Endodermal cell (in vitro differentiated cells): Measurements from ENCODE around the gene RIMS4. TPM values are rescaled to one million over a fixed set of nuclear protein-coding genes. Genes with fewer than 3 reads are reported as not detected.

Experiments
- DNase-seq: peaks from one replicate; pipeline ENCODE4 v3.0.0-alpha.2; 2017
- H3K27ac ChIP-seq: 2 replicates; pipeline ENCODE4 v1.5.1; 2013; ENCODE audit warnings: mild to moderate bottlenecking, low read depth, low read length, moderate library complexity
- H3K27me3 ChIP-seq: 2 replicates; pipeline ENCODE4 v1.6.1; 2013; ENCODE audit warnings: mild to moderate bottlenecking, low read length, moderate library complexity; ENCODE audit not compliant: insufficient read depth, control insufficient read depth, poor library complexity, severe bottlenecking
- H3K36me3 ChIP-seq: 2 replicates; pipeline ENCODE4 v1.7.0; 2013; ENCODE audit warnings: mild to moderate bottlenecking, low read length, moderate library complexity; ENCODE audit not compliant: control insufficient read depth, insufficient read depth
- H3K4me1 ChIP-seq: one replicate; pipeline ENCODE4 v1.7.0; 2013; ENCODE audit warnings: low read length; ENCODE audit not compliant: control insufficient read depth, insufficient read depth
- H3K4me3 ChIP-seq: 2 replicates; pipeline ENCODE4 v1.5.1; 2013; ENCODE audit warnings: mild to moderate bottlenecking, low read length, moderate library complexity
- H3K9ac ChIP-seq: 2 replicates; pipeline ENCODE4 v1.6.1; 2013; ENCODE audit warnings: mild to moderate bottlenecking, low read length, moderate library complexity; ENCODE audit not compliant: poor library complexity, severe bottlenecking; ENCODE audit errors: extremely low read depth
- H3K9me3 ChIP-seq: 2 replicates; pipeline ENCODE4 v1.6.1; 2013; ENCODE audit warnings: mild to moderate bottlenecking, low read length, moderate library complexity; ENCODE audit not compliant: control insufficient read depth
- H3K27ac Mint-ChIP-seq: 2 replicates; pipeline ENCODE4 v1.8.0; 2020; ENCODE audit warnings: mixed read lengths
- H3K27me3 Mint-ChIP-seq: 2 replicates; pipeline ENCODE4 v1.8.0; 2021; ENCODE audit warnings: mild to moderate bottlenecking, mixed read lengths; ENCODE audit not compliant: insufficient read depth
- H3K36me3 Mint-ChIP-seq: 2 replicates; pipeline ENCODE4 v1.8.0; 2020; ENCODE audit warnings: low read depth, mixed read lengths
- H3K4me1 Mint-ChIP-seq: 2 replicates; pipeline ENCODE4 v1.8.0; 2020; ENCODE audit warnings: mixed read lengths
- H3K4me3 Mint-ChIP-seq: 2 replicates; pipeline ENCODE4 v1.8.0; 2020; ENCODE audit warnings: mild to moderate bottlenecking, moderate library complexity, mixed read lengths
- H3K9me3 Mint-ChIP-seq: 2 replicates; pipeline ENCODE4 v1.8.0; 2020; ENCODE audit warnings: mild to moderate bottlenecking, mixed read lengths
- CTCF ChIP-seq: fragments of 200-600 bp; sonication (generic); conservative IDR thresholded peaks from 2 replicates; pipeline ENCODE4 v1.5.0; 2021; ENCODE audit warnings: antibody characterized with exemption, mild to moderate bottlenecking
- WGBS, 2 experiments: methylation state at CpG; one replicate each; pipeline versions ENCODE4 v1.1.5 to v1.1.7; 2013; ENCODE audit warnings: missing lambda C conversion rate in 2 of 2, mixed read lengths in 1 of 2; ENCODE audit not compliant: insufficient coverage in 1 of 2, insufficient read length in 1 of 2; 5-methylcytosine and 5-hydroxymethylcytosine counted together
- total RNA-seq, 2 donors: library from RNA; stranded (reverse); fragmentation: NEBNext Ultra II Directional in 1 of 2; extraction: Animal tissue kit (Norgen Biotek cat#: 25700) in 1 of 2; gene quantifications; 2 replicates in 1 of 2; 3 replicates in 1 of 2; pipeline ENCODE4 v1.2.1, GENCODE V29; 2021

The RIMS4 gene
- total RNA-seq, 2 donors from 2014 or later: 4.3 to 13.0 TPM

- H3K36me3 ChIP-seq: no peaks in the 10 kb centered on the region
- WGBS, 2 experiments: 74 to 88% methylated on average over 5 to 10 of the region's 10 CpGs
- DNase-seq: no peak
- H3K9me3 ChIP-seq: no peaks in the 10 kb centered on the region
- H3K4me1 Mint-ChIP-seq: peaks cover 26% of the 10 kb centered on the region
- no peak overlapping the region for H3K9ac ChIP-seq
- peak overlapping the region; percentile 73 for H3K27ac ChIP-seq
- H3K4me1 ChIP-seq: peaks cover 16% of the 10 kb centered on the region
- no peak overlapping the region for H3K27ac Mint-ChIP-seq
- no peaks in the 10 kb centered on the region for H3K36me3 Mint-ChIP-seq
- H3K27me3 Mint-ChIP-seq: no peaks in the 10 kb centered on the region
- H3K27me3 ChIP-seq: no peaks in the 10 kb centered on the region
- no peak overlapping the region for H3K4me3 ChIP-seq
- no peak overlapping the region for H3K4me3 Mint-ChIP-seq
- no peaks in the 10 kb centered on the region for H3K9me3 Mint-ChIP-seq
- no peak for TF ChIP-seq CTCF
Observed at GRCh38 chr20:44762466-44763140, 47.7 kb downstream of the RIMS4 start.

GRCh38 chr20:44761423-44761822 is 48.9 kb downstream of the RIMS4 start:
- H3K4me1 Mint-ChIP-seq: peaks cover 26% of the 10 kb centered on the region
- H3K27ac Mint-ChIP-seq: no peak overlapping the region
- H3K9me3 ChIP-seq: no peaks in the 10 kb centered on the region
- H3K9ac ChIP-seq: no peak overlapping the region
- H3K9me3 Mint-ChIP-seq: no peaks in the 10 kb centered on the region
- no peaks in the 10 kb centered on the region for H3K27me3 Mint-ChIP-seq
- H3K4me3 Mint-ChIP-seq: no peak overlapping the region
- no peak overlapping the region for H3K4me3 ChIP-seq
- H3K27ac ChIP-seq: peak overlapping the region; percentile 25
- H3K27me3 ChIP-seq: no peaks in the 10 kb centered on the region
- H3K4me1 ChIP-seq: peaks cover 16% of the 10 kb centered on the region
- DNase-seq: no peak
- no peak for TF ChIP-seq CTCF
- WGBS, 2 experiments: 43 to 70% methylated on average over 2 to 3 of the region's 3 CpGs
- no peaks in the 10 kb centered on the region for H3K36me3 Mint-ChIP-seq
- H3K36me3 ChIP-seq: no peaks in the 10 kb centered on the region

GRCh38 chr20:44759595-44759994 is 50.8 kb downstream of the RIMS4 start:
- Histone ChIP-seq H3K27me3 (no peaks in the 10 kb centered on the region), H3K9ac (no peak overlapping the region), H3K4me1 (peaks cover 15% of the 10 kb centered on the region), H3K4me3 (no peak overlapping the region), H3K27ac (no peak overlapping the region), H3K9me3 (no peaks in the 10 kb centered on the region), H3K36me3 (no peaks in the 10 kb centered on the region)
- H3K27me3 Mint-ChIP-seq: no peaks in the 10 kb centered on the region
- H3K4me3 Mint-ChIP-seq: no peak overlapping the region
- TF ChIP-seq CTCF: no peak
- H3K27ac Mint-ChIP-seq: no peak overlapping the region
- no peak for DNase-seq
- 80 to 96% methylated on average over 1 of the region's 1 CpG for WGBS, 2 experiments
- H3K4me1 Mint-ChIP-seq: peaks cover 17% of the 10 kb centered on the region
- H3K9me3 Mint-ChIP-seq: no peaks in the 10 kb centered on the region
- H3K36me3 Mint-ChIP-seq: no peaks in the 10 kb centered on the region
